GM19023 (cell line): Measurements from ENCODE around the gene CDC42SE1.

ENCODE experiments used
- ATAC-seq: cut with Tn5 transposase; IDR thresholded peaks from one replicate; pipeline ENCODE4 v1.9.1; 2021; ENCODE audit warnings: mild to moderate bottlenecking, moderate library complexity; ENCODE audit not compliant: unreplicated experiment

CDC42SE1 gene

DNA sequence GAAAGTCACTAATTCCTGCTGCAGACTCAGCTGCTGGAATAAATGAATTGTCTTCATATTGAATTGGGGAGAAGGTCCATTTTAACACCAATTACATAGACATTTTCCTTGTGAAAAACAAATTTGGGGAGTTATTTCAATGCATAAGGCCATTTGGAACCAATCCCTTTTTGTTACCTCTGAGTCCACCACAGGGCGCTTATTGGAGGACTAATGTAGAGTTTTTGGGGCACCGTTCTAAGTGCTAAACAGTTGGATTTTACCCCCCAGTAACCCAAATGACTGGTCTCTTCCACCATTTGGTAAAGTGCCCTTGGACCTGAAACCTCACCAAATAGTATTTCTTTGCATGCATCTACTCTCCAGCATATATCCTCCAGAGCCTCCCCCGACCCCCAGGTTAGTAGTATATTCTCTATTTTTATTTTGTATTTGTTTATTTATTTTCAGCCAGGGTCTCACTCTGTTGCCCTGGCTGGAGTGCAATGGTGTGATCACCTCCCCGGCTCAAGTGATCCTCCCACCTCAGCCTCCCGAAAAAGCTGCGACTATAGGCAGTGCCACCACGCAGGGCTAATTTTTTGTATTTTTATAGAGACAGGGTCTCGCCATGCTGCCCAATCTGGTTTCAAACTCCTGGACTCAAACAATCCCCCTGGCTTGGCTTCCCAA, 49.6 kb downstream of the CDC42SE1 start:
- ATAC-seq, result no peak

DNA sequence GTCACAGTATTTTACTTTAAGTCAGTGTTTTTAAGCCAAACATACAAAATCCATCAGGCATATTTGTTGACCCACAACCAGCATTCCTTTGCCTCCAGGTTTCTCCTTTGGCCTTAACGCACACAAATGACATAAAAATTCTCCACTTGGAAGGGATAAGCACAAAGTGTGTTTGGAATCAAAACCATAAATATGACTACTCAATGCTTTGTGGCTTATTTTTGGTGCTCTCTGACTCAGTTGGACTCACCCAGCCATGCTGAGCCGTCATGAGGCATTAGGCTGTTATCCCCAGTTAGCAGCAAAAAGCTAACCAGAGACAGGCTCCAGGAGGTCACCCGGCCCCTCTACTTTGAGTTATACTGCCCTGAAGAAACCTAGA, 50.2 kb downstream of the CDC42SE1 start:
- ATAC-seq, result no peak

DNA sequence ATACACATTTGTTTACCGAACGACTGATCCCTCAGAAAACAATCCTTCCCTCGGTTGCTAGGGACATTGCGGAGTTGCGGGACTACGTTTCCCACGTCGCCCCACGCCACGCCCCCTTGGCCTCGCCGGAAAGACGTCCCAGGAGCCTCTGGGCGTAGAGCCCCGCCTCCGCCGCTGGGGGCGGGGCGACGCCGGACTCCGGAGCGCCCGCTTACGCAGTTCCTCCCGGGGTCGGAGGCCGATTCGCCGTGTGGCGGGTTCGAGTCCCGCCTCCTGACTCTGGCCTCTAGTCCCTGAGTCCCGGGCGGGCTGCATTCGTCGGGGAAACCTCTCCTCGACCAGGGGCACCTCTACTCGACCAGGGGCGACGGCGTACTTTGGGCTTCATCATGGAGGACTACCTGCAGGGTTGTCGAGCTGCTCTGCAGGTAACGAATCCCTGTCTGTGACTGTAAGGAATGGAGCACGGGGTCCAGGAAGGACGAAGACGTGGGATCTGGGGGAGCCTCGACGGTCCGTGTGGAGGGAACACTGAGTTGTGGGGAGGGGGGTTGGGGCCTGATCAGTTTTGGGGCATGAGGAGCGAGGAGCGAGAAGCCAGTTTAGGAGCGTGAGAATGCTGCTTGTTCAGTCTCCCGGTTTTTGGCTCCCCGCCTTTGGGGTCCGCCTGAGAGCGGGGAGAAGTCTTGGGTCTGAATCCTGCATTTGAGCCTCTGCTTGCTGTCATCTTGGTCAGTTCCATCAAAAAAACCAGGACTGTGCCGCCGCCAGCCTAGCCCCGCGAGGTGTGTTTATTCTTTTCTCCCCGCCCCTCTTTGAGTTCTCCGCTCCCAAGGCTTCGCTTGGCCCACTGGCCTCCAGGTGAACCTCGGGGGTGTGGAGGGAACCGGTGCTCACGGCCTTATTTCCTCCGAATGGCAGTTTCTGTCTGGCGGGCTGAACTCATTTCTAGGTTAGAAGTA, 50.9 kb downstream of the CDC42SE1 start, which contains the start of gene PRUNE1:
Gene PRUNE1 (plus strand): TSS at position 206 of the 962 bp plus-strand sequence. CDS start 184 bp downstream, at position 390.
- ATAC-seq, result peak; percentile 63

DNA sequence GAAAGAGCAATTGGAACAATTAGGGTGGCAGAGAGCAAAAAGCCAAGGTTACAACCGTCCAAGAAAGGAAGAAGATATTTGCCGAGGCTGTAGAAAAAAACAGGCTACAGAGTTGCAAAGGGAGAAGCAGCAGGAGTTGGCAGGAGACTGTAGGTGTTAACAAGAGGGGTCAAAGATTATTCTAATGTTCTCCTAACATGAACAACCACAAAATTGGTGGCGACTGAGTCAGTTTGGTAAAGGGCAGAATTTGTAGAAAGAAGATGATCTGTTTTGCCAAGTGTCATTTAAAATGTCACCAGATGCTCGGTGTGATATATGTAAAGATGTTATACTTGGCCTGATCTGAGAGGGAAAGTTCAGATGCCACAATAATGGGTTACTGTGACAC, 51.6 kb downstream of the CDC42SE1 start:
- ATAC-seq, result no peak

- no peak for ATAC-seq
These were observed 52.9 kb downstream of the CDC42SE1 start, which contains the start of gene MINDY1 for GRCh38 chr1:151006327-151007052. Gene MINDY1, minus strand, starts transcription at chr1:151006902. Its CDS starts 4,285 bp downstream, at chr1:151002617.

- no peak for ATAC-seq
These were observed 53.6 kb downstream of the CDC42SE1 start for GRCh38 chr1:151005729-151006319.

DNA sequence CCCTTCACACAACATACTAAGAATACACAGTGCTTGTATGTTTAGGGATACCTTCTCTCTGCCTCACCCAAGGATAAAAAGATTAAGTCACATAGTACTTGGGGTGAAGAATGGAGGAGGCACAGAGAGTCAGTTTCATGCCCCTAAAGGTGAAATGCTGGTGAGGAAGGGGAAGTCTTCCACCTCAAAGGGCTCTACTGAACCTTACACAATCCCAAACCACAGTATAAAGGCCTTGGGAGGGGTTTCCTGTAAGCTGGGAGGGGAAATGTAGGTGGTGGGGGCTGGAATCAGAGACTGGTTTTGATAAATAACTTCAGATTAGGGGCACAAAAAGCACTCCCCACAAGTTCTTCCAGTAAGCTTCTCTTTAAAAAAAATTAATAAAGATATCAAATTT, 56.2 kb downstream of the CDC42SE1 start:
- no peak for ATAC-seq

- no peak for ATAC-seq
These were observed 56.8 kb downstream of the CDC42SE1 start for GRCh38 chr1:151002611-151003010.

- no peak for ATAC-seq
These were observed 57.4 kb downstream of the CDC42SE1 start for GRCh38 chr1:151002051-151002450.

GRCh38 chr1:151001602-151002001, 57.8 kb downstream of the CDC42SE1 start:
- ATAC-seq, result no peak
